Measurements from ENCODE around the gene NTRK1.
A peak's percentile ranks its signal among the peaks of the same experiment; 100 is the strongest.

The NTRK1 gene

DNA sequence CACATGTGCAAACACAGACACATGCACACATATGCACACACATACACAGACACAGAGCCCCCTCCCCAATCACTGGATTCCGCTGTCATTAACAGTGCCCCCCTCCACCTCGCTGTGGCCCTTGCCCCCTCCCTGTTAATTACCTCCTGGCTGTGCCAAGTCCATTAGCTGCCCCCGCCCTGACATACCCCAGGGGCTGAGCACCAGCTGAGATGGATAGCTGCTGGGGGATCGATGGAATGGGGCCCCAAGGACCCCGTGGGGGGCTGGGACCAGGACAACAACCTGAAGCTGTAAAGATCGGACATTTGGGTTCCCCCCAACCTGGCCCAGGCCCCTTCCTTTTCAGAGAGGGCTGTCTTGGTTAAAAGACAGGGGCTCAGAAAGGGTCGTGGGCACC is 23.3 kb downstream of the NTRK1 start:
- DNase-seq, result no peak

DNA sequence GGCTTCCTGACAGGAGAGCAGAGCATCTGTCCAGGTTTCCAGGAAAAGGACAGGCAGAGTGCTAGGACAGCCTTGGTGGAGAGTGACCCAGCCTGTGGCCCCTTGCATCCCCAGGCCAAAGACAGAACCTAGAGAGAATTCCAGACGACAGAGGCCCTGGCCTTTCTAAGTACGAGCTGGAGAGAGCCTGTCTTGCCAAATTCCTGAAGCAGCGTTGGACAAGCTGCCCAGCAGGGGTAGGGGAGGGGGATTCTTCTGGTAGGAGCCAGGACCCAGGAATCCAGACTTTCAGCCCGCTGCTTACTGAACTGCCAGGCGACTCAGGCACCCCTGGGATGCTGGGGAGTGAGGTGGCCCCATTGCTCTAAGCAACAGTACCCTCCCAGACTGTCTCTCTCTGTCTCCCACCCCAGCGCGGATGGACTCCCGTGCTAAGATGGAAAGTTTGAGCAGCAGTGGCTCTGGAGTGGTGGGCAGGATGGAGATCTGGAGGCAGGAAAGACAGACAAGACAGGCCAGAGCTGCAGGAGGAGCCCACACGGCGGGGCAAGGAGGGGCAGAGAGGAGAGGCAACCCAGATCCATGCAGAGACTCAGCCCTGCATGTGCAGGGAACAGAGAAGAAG is 24.0 kb downstream of the NTRK1 start:
- no peak for DNase-seq

DNA sequence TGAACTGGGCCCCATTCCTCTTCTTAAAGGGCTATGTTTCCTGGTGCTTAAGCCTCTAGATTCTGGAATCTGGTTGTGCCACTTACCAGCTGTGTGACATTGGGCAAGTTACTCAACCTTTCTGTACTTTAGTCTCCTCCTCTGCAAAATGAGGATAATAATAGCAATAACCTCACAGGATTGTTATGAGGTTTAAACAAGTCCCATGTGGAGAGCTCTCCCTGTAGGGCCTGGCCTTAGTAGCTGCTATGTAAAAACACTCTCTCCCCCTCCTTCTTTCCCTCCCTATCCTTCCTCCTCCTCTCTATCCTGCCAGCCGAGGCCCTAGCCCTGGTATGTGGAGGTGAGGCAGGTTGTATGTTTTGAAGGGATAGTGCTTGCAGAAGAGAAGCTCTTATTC is 24.6 kb downstream of the NTRK1 start:
- DNase-seq, result no peak

DNA sequence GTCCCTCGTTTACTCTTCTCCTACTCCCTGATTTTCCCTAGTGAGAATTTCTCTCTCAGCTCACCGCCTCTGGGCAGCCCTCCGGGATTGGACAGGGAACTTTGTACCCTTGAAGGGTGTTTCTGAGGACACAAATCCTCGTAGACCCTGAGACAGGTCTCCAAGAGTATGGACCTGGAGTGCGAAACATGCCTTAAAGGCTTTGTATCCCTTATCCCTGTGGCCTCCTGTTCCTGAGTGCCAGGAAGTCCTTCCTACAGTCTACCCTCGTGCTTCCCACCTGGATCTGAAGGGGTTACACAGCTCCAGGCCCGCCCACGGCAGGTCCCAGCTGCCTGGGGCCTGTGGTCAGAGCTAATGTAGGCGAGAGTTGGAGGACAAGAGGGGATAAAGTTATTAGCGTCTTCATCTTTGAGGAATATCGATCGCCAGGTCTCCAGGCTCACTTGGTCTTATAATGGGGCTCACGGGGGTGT is 25.3 kb downstream of the NTRK1 start:
- DNase-seq, result no peak

DNA sequence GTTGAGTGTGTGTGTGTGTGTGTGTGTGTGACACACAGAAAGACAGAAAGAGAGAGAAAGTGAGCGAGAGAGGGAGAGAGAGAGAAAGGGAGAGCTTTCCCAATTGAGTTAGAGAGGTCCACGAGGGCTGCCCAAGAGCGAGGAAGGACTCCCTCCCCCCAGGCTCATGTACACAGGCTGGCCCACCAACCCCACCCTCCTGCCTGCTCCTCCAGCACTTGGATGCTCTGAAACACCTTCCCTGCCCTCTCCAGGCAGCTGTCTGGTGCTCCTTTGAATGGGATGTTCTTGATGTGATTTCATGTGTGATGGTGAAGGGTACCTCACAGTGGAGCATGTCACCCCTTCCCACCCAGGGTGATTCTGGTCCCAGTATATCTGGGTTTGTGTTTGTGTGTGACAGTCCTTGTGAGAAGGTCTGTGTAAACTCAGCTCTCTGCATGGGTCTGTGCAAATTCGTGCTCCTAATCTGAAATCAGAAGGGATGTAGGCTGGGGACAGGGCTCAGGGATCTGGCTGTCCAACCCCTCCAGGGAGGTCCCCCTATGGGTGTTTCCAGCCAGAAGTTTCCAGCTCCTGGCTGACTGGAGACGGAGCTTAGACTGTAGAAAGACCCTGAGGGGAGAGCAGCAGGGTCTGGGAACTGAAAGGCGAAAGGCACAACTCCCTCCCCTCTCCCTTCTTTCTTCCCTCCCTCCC is 26.1 kb downstream of the NTRK1 start:
- no peak for DNase-seq

DNA sequence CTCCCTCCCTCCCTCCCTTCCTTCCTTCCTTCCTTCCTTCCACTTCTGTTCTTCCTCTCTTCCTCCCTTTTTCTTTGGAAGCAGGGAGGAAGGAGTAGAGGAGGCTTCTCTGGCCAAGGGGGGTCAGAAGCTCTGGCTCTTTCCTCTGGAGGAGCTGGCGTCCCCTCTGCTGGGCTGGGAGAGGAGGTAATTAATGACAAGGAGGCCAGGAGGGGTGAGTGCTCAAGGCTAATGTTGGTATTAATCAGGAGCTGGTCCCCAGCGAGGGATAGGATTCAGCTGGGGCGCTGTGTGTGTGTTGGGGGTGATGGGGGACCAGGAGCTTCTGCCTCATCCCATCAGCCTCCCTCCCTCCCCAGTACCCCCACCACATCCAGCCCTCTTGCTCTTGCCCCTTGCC is 26.7 kb downstream of the NTRK1 start:
- DNase-seq, result no peak

DNA sequence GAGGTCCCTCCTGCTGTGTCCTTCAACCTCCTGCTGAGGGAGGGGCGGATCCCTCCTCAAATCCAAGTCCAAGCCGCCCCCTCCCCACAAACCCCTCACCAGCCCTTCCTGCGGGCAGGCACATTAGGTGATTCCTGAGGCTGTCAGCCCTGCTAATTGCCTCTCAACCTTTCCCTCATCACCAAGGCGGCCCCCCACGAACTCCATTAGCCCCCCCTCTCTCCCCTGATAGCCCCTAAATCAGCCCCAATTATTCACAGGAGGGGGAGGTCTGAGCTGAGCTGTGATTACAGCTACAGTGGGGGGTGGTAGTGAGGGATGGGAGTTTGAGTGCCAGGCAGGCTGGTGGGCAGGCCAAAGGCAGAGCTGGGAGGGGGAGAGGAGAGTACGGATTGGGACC is 27.1 kb downstream of the NTRK1 start:
- no peak for DNase-seq

DNA sequence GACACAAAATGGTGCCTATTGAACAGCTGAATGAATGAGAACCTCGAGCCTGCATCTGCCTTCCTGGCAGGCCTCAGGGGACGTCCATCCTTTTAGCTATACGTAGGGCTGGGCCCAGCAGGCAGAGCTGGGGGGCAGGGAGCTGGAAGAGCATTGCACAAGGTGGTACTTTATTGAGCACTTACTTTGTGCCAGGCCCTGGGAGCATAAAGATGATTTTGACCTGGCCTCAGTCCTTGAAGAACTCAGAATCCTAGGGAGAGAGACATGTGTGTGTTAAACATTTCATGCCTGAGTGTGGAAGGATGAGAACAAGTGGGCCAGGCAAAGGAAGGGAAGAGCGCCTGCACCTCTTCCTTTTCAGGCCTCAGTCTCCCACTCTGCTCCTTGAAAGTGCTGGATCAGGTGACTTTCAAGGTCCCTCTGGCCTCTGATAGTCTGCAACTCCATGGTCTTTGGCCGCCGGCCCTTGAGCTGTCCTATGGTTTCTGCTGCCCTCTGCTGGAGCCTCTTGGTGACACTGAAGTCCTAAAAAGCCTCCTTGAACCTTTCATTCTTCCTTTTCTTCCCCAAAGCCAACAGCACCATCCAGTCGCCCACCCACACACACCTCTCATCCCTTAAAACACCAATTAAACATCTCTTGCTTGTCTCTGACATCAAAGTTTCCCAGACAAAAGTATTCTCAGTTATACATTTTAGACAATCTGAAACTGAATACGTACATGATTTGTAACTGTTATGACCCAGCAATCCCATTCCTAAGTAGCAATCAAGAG is 29.3 kb downstream of the NTRK1 start:
- peak in 1 of 2 experiments; percentile 11 for DNase-seq

DNA sequence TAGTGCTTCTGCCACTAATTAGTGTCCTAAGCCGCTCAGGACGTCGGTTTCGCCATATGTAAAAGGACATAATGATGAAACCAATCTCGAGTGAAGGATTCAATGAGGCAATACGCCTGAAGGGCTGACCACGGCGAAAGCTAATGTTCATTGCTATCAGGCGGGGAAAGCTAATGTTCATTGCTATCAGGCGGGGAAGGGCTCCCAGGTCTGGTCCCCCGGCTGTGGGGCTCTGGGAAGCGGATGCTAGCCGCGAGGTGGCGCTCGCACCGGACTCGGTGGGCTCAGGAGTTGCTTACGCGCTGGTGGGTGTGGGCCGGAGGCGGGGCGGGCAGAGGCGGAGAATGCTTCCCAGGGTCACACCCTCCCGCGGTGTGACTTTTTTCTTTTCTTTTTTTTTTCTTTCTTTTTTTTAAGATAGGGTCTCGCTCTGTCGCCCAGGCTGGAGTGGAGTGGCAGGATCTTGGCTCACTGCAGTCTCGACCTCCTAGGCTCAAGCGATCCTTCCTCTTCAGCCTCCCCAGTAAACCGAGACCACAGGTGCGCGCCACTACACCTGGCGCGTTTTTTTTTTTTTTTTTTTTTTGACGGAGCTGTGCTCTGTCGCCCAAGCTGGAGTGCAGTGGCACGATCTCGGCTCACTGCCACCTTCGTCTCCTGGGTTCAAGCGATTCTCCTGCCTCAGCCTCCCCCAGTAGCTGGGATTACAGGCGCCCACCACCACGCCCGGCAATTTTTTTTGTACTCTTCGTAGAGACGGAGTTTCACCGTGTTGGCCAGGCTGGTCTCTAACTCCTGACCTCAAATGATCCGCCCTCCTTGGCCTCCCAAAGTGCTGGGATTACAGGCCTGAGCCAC is 31.8 kb downstream of the NTRK1 start:
- DNase-seq, result peak in 1 of 2 experiments; percentile 3

DNA sequence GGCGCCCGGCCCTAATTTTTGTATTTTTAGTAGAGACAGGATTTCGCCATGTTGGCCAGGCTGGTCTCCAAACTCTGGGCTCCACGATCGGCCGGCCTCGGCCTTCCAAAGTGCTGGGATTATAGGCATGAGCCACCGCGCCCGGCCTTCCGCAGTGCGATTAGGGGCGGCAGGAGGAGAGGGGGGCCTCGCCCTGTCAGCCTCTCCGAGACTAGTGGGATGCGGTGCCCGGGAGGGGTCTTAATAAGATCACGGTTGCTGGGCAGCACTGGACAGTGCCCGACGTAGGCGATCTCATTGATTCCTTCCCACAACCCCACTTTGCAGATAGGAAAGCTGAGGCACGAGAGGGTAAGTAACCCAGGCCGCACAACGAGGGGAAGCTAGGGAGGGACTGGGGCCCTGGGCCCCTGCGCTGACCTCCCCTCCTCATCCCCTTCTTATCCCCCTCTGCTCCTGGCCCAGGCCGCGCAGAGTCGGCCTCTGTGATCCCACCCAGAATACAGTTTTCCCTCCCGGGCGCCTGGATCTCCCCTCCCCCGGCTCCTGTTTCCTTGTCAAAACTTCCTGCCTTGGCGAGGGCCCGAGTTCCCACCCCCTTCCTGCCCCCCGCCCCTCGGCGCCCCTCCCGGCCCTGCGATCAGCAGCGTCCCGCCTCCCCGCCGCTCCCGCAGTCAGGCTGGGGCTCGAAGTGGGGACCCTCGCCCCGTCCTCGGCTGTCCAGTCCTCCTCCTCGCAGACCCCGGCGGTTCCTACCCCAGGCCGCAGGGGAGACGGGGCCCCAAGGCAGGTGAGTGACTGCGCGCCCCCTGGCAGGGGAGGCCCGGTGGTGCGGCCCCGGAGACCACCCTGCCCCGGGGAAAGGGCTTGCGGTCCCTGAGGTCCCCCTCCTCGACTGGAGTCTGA is 32.6 kb downstream of the NTRK1 start, which contains the start of gene PEAR1:
TSS of gene PEAR1 (plus strand) at position 671 of the 906 bp plus-strand sequence. CDS start 10,209 bp downstream, outside the sequence.
- no peak for DNase-seq

DNA sequence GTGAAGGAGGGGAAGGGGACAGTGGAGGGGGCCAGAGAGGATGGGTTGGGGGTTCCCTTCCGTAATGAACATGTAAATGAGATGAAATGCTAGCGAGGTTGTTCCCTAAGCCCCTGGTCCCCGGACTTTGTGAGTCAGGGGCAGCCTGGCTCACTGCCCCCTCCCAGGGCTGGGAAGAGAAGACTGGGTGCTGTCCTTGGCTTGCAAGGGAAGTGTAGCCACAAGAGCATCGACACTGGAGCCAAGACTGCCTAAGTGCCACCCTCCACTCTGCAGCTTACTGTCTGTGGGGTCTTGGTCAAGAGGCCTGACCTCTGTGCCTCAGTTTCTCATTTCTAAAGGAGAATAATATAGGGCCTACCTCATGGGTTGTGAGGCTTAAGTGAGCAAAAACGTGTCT is 33.3 kb downstream of the NTRK1 start:
- no peak for DNase-seq

DNA sequence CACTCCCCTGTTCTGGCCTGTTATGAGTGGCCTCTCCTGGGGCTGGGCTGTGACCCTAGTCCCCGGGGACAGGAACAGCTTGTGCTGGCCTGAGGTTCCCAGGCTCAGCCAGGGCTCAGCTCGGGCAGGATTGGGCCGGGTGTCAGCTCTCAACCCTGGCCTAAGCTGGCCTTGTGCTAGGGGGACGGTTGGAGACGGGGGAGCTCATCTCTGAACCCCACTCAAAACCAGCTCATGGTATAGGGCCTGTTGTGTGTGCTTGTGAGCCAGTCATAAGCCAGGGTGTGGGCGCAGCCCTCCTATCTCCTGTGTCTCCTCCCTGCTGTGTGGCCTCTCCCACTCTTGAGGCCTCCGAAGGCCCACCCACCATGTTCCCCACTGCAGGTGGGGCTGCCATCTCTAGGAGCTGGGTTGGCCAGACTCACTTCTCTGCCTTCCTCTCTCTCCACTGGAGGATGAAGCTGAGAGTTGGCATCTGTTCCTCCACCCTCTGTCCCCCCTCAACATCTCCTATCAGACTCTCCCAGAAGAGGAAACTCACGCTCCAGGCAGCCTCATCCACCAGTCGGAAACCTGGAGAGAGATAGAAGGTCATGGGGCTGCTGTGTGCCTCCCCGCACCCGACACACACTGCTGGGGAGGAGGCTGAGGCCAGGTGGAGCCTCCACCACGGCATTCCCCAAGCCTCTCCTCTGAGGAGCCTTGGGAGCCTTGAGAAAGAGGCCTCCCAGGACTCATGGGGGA is 34.2 kb downstream of the NTRK1 start:
- no peak for DNase-seq

DNA sequence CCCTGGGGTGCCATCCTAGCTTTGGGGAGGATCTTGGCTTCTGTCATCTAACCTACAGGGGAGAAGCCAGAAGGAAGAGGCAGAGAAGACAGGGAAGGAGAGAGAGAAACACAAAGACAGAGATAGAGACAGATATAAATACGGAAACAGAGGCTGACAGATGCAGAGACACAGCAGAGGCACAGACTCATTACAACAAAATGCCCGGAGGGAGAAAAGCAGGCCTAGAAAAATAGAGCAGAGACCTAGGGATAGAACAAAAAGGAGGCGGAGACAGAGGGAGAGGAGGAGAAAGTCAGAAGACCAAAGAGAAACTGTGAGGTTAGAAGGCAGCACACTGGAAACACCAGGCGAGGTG is 34.8 kb downstream of the NTRK1 start:
- no peak for DNase-seq

DNA sequence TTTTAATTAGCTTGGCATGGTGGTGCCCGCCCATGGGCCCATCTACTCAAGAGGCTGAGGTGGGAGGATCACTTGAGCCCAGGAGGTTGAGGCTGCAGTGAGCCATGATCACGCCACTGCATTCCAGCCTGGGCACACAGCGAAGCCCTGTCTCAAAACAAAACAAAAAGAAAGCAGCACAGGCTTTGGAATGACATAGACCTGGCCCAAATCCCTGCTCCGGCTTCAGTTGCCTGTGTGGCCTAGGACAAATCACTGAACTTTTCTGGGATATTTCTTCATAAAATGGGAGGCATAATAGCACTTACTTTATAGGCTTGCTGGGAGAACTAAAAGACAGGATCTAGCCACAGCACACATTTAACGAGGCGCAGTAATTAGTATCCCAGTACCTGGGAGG is 35.3 kb downstream of the NTRK1 start:
- no peak for DNase-seq

DNA sequence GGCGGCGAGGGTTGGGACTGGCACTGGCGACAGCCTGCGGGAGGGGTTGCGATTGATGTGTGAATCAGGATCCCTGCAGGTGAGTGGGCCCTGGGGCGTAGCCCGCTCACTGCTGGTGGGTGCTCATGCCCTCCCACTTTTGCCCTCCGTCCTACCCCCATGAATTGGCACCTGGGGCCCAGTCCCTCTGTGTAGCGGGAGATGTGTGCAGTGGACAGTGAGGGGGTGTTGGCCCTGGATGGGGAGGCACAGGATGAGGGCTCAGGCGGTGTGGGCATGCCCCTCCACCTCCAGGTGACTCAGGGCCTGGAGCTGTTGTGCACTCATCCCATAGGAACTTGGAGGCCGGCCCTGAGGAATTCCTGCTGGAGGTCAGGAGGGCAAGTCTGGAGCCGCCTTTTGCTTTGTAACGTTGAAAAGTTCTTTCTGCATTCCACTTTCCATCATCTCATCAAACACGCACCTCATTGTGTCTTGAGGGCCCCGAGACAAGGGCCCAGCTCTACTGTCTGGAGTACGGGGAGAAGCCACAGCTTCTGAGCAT is 35.9 kb downstream of the NTRK1 start:
- no peak for DNase-seq

DNA sequence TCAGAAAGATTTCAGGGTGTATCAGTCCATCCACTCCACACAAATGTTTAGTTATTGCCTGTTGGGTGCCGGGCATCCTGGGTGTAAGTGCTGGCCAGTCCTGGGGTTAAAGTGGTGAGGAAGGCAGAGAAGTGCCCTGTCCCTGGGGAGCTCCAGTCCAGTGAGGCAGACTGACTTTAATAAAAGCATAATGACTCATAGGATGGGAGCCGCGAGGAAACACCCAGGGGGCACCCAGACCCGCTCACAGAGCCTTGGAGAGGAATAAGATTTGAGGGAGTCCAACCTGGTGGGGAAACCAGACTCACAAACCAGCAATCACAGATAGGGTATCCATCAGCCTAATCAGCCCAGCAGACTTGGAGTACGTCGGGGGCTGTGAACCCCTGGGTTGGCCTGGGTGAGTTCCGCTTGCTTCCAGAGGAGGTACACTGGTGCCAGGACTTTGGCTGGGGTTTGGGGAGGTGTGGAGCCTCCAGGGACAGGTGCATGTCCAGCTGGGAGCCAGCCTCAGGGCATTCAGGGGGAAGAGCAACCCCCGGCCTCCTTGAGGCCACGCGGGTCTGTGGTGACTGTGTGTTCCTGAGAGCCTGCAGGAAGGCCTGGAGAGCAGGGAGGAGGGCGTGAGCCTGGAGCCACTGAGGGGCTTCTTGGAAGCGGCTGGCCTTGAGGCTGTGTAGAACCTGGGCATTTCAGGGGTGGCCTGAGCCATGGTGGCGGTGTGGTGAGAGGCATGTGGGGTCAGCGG is 36.6 kb downstream of the NTRK1 start:
- no peak for DNase-seq

DNA sequence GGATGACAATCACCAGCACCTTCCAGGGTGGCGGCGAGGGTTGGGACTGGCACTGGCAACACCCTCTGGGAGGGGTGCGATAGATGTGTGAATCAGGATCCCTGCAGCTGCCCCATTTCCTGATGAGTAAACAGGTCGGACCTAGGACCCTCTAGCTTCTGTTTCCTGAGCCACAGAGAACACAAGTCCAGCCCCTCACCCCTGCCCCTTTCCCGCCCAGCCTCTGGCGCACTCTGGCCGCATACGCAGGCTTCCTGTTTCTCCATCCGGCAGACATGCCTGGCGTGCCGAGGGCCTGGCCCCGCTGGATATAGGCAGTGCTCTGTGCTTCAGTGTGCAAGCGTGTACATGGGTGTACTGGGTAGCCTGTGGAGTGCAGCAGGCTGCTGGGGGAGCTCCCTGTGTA is 37.5 kb downstream of the NTRK1 start:
- no peak for DNase-seq

DNA sequence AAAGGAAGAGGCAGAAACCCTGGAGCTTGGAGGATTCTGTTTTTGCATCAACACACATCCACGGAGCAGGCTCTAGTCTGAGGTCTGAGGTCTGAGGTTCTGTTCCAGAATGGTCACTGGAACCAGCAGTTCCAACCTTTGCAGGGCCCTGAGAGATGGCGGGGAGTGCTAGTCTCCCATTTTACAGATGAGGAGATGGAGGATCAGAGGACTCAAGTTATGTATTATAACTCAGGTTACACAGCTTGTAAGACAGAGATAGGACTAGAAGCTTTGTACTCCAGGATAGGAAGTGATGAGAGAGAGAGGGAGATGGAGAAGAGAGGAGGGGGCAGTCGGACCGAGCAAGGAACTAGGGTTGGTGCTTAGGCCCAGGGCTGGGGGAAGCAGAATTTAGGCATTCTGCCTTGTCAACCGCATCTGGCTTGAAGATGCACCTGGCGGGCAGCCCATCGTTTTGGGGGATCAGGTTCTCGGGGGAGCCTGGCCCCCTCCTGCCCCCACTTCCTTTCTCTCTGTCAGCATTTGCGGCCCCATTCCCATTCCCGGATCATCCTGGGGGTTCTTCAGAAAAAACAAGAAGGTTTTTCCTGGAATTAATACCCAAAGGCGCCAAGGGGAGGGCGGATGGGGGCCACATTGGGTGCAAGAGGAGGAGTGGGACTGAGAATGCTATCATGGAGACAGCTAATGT is 38.5 kb downstream of the NTRK1 start:
- no peak for DNase-seq

DNA sequence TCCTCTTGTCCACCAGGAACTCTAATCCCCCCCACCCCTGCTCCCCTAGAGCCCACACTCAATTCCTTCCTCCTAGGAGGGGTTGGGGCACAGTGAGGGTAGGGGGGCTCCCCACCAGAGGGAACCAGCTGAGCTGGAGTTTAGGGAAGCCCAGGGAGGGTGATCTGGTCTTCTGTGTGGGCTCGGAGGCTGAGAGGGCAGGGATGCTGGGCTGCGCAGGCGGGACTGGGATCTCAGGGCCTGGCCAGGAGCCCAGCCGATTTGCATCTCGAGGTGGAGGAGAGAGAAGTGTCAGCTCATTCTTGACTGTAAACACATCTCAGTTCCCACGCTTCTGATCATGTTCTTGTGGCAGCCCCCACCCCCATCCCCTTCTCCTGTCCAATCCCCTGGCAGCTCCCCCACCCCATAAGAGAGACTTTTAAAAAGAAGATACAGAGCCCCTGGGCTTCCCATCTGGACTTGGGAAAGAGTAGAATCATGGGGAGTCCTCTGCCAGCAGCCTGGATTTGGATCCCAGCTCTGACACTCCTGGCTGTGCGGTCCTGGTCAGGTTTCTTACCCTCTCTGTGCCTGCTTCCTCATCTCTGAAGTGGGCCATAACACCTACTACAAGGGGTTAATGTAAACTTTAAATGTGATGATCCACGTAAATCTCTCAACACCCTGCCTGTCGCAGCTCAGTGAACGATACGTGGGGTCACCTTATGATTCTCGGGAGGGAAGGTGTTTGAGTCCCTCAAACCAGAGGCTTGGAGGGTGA is 39.5 kb downstream of the NTRK1 start:
- no peak for DNase-seq
